Mucosa of descending colon (tissue), 3 donors: ENCODE data around the gene PLEKHA5. TPM values are rescaled to one million over a fixed set of nuclear protein-coding genes. Genes with fewer than 3 reads are reported as not detected.
A peak's percentile ranks its signal among the peaks of the same experiment; 100 is the strongest.

Source experiments
- ATAC-seq: fragments of 200-7000 bp; cut with Tn5 transposase; one replicate; pipeline ENCODE4 v1.9.1; 2020; ENCODE audit warnings: mild to moderate bottlenecking, moderate library complexity
- DNase-seq, 3 donors: peaks; one replicate each; pipeline ENCODE4 v3.0.0-alpha.2; 2020
- H3K36me3 ChIP-seq: fragments of 200-600 bp; one replicate; pipeline ENCODE4 v1.8.0; 2021; ENCODE audit warnings: low read depth, mild to moderate bottlenecking
- H3K4me1 ChIP-seq: fragments of 200-600 bp; one replicate; pipeline ENCODE4 v1.8.0; 2021; ENCODE audit warnings: low read depth, mild to moderate bottlenecking
- H3K4me3 ChIP-seq: fragments of 200-600 bp; one replicate; pipeline ENCODE4 v1.8.0; 2021; ENCODE audit warnings: mild to moderate bottlenecking
- H3K9me3 ChIP-seq: fragments of 200-600 bp; one replicate; pipeline ENCODE4 v1.8.0; 2021; ENCODE audit warnings: mild to moderate bottlenecking
- intact Hi-C, 2 donors: fragments of 100-400 bp; cut with DNase I in 1 of 2; cut with micrococcal nuclease in 1 of 2; formaldehyde crosslinking; loops; one replicate each; pipeline versions ENCODE4 v1.11.0 to v1.11.1; 2022; cut with DNase I, micrococcal nuclease
- total RNA-seq, 3 donors: library from RNA; stranded (reverse); fragmentation: NEBNext Ultra II Directional in 2 of 3; extraction: Animal tissue kit (Norgen Biotek cat#: 25700) in 2 of 3; gene quantifications; one replicate each; pipeline versions ENCODE4 v1.2.1 to v1.2.4, GENCODE V29; 2021 to 2023
- TF ChIP-seq, protein P1 (sequence below): fragments of 200-600 bp; IDR thresholded peaks from one replicate; pipeline ENCODE4 v1.8.0; 2022; ENCODE audit warnings: antibody characterized with exemption, mild to moderate bottlenecking
- donor health status: DM: no; HTN: no; CAD: no; lungs with moderate emphysema.
- donor health status: DM: no; HTN: no; CAD: no.
- donor health status: DM: no; HTN: yes; CAD: no.

PLEKHA5 gene
- total RNA-seq, 3 donors from 2014 or later: 29.6 to 47.9 (median 36.5) TPM

DNA sequence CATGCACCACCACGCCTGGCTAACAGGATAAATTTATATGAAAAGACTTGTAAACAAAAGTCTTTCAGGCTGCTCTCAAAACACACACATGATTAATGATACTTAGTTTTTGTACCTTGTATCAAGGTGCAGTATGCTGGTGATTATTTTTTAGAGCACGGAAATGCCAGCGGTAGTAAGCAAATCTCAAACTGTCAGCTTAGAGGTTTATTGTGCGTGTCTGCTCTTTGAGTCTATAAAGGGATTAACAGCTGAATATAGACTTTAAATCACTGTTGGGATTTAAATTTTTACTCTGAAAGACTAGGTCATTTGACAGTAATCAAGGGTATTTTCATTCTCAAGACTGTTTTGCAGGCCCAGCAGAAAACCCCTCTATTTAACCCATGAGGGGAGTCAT is 50.5 kb downstream of the PLEKHA5 start:
- no peak for ATAC-seq
- Histone ChIP-seq H3K4me1 (no peaks in the 10 kb centered on the region), H3K36me3 (no peaks in the 10 kb centered on the region), H3K4me3 (no peak overlapping the region), H3K9me3 (no peaks in the 10 kb centered on the region)
- no peak for DNase-seq
- TF ChIP-seq, protein P1, sequence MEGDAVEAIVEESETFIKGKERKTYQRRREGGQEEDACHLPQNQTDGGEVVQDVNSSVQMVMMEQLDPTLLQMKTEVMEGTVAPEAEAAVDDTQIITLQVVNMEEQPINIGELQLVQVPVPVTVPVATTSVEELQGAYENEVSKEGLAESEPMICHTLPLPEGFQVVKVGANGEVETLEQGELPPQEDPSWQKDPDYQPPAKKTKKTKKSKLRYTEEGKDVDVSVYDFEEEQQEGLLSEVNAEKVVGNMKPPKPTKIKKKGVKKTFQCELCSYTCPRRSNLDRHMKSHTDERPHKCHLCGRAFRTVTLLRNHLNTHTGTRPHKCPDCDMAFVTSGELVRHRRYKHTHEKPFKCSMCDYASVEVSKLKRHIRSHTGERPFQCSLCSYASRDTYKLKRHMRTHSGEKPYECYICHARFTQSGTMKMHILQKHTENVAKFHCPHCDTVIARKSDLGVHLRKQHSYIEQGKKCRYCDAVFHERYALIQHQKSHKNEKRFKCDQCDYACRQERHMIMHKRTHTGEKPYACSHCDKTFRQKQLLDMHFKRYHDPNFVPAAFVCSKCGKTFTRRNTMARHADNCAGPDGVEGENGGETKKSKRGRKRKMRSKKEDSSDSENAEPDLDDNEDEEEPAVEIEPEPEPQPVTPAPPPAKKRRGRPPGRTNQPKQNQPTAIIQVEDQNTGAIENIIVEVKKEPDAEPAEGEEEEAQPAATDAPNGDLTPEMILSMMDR: no peak
- intact Hi-C loops: no loop called here

DNA sequence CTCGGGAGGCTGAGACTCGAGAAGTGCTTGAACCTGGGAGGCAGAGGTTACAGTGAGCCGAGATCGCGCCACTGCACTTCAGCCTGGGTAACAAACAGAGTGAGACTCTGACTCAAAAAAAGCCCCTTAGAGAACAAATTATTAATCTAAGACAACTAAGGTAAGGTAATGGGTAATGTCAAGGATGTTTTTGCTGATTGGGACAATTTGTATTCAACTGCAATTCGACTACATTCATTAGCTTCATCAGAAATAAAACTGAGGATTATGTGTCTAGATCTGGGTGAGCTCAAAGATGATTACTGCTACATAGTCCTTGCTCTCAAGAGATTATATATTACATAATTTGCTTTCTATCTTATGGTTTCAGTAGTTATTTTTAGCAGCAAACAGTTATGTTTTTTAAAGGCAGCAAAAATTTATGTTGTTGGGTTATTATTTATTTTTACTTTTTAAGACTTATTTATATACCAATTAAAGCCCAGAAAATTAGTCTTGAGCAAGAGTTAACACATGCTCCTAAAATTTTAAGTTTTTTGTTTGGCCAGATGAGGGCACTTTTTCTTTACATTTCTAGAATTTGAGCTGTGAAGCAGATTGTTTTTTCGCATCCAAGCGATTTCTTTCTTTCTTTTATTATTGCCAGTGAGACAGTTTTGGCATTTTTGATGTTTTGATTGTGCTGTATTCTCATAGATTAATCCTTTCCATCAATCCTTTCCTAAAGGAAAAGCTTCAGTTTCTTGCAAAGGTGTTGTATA is 52.3 kb downstream of the PLEKHA5 start:
- H3K4me1 ChIP-seq: no peaks in the 10 kb centered on the region
- DNase-seq: no peak
- H3K9me3 ChIP-seq: no peaks in the 10 kb centered on the region
- H3K4me3 ChIP-seq: no peak overlapping the region
- ATAC-seq: no peak
- TF ChIP-seq, protein P1: no peak
- intact Hi-C loops: no loop called here
- H3K36me3 ChIP-seq: no peaks in the 10 kb centered on the region

DNA sequence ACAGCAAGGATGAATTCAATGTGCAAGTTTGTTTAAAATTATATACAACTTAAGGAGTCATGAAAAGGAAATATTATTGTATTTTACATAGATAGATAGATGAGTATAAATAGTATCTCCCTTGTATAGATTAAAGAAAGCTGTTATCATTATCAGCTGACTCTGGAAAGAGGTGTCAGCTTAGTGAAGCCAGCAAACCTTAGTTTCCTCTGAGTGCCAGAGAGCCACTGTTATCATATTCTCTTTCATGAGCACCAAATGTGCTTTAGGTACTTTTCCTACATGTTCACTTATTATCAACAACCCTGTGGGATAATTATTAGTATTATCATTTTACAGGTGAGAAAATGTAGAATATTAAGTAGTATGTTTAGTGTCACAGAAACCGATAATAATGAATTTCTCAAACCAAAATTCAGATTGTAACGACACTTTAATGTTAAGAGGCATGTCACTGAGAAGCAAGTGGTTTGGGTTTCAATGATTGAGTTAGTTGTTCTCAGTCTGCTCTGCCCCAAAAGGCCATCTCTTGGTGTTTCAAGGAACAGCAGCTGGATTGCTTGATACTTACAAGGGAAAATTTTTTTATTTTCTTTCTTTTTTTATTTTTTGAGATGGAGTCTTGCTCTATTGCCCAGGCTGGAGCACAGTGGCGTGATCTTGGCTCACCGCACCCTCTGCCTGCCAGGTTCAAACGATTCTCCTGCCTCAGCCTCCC is 53.7 kb downstream of the PLEKHA5 start:
- DNase-seq (no peak), ATAC-seq (no peak)
- Histone ChIP-seq H3K9me3 (no peaks in the 10 kb centered on the region), H3K36me3 (no peaks in the 10 kb centered on the region), H3K4me1 (no peaks in the 10 kb centered on the region), H3K4me3 (no peak overlapping the region)
- TF ChIP-seq, protein P1: no peak
- intact Hi-C loops: no loop called here

DNA sequence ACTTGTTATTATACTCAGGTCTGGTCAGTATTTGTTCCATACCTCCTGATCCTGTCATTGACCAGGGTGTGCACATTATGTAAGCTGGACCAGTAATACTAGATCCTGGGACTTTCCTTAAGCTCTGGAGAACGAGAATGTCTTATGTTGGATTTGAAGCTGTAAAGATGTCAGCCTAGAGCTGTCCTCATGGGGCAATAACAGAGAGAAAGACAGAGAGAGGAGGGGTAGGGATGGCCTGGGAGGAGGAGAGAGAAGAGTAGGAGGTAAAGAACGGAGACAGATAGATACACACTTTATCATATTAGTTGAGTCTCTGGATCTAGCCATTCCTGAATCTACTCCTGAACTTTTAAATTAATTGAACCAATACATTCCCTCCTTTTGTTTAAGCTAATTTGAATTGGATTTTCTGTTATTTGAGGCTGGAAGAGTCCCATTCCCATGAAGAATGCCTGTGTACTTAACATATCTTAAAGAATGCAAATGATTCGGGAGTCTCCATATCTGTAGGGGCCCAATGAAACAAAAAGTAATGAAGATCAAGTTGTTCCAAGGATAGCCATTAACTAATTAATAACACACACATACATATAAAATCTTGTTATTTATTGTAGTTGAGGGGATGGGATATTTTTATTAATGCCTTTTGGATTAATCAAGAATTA is 55.9 kb downstream of the PLEKHA5 start:
- Histone ChIP-seq H3K4me3 (no peak overlapping the region), H3K36me3 (no peaks in the 10 kb centered on the region), H3K9me3 (no peaks in the 10 kb centered on the region), H3K4me1 (no peaks in the 10 kb centered on the region)
- TF ChIP-seq, protein P1: no peak
- no peak for ATAC-seq
- no peak for DNase-seq
- intact Hi-C loops: loop anchor here in 1 of 2 donors (5.0 kb wide), 1 partner anchor 323 kb away; no protein-coding TSS in a partner anchor

DNA sequence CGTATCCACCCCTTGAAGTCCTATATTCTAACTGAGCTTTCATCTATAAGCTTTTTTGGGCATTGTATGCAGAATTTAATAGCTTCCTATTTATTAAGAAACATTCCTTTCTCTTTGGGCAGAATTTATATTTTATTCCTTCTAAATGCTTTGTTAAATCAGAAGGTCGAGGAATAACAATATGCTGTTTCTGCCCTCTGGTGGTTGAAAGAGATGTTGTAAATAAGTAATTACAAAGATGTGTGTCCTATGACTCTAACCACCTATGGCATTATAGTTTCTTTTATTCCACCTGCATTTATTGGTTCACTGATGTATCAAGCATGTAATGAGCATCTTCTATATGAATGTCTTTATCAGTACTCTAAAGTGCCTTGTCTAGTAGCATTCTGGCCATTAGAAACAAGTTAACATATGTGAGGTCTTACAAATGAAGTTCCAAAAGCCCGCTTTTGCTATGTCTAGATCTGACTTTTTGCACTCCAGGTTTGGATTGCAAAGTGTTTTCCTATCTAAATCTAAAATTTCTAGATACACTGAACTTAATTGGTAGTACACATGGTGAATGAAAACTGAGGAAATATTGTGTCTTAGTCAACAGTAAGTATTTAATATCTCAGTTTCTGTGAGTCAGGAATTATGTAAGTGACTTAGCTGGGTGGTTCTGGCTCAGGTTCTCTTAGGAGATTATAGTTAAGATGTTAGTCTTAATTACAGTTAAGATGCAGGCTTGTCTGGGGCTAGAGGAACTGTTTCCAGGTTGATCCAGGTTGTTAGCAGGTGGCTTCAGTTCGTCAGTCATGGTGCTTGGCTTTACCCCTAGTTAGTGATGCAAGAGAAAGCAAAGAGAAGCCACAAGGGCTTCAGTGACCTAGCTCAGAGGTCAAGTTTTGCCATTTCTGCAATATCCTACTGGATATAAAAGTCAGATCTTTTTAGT is 57.5 kb downstream of the PLEKHA5 start:
- H3K4me1 ChIP-seq: no peaks in the 10 kb centered on the region
- TF ChIP-seq, protein P1: peak; percentile 31
- H3K36me3 ChIP-seq: no peaks in the 10 kb centered on the region
- peak in 1 of 3 donors; percentile 43 for DNase-seq
- H3K4me3 ChIP-seq: no peak overlapping the region
- no peaks in the 10 kb centered on the region for H3K9me3 ChIP-seq
- peak; percentile 66 for ATAC-seq
- intact Hi-C loops: loop anchor here in 1 of 2 donors (5.0 kb wide), 1 partner anchor 325 kb away; no protein-coding TSS in a partner anchor
